GM18511 (cell line): ENCODE results near the gene TRABD2A.
A peak's percentile ranks its signal among the peaks of the same experiment; 100 is the strongest.
"Not testable (repeated sequence)": the region's sequence is repeated elsewhere in the genome, so short reads cannot be mapped to it uniquely, and the experiment has no call there.

Experiments used
- ATAC-seq: cut with Tn5 transposase; IDR thresholded peaks from one replicate; pipeline ENCODE4 v1.9.1; 2021; ENCODE audit warnings: mild to moderate bottlenecking, moderate library complexity; ENCODE audit not compliant: unreplicated experiment

The TRABD2A gene

DNA sequence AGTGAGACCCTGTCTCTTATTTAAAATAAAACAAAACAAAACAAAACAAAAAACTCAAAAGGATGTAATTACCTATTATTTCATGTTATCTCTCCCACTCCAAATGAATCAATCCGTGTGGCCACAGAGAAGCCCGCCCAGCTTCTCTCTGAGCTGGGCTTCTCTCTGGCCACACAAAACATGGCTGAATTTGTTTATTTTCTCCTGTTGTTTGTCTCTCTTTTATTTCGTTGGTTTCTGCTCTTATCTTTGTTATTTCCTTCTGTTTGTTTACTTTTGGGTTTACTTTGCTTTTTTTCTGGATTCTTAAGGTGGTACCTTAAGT lies 1.5 kb upstream of the TRABD2A start:
- ATAC-seq: no peak

DNA sequence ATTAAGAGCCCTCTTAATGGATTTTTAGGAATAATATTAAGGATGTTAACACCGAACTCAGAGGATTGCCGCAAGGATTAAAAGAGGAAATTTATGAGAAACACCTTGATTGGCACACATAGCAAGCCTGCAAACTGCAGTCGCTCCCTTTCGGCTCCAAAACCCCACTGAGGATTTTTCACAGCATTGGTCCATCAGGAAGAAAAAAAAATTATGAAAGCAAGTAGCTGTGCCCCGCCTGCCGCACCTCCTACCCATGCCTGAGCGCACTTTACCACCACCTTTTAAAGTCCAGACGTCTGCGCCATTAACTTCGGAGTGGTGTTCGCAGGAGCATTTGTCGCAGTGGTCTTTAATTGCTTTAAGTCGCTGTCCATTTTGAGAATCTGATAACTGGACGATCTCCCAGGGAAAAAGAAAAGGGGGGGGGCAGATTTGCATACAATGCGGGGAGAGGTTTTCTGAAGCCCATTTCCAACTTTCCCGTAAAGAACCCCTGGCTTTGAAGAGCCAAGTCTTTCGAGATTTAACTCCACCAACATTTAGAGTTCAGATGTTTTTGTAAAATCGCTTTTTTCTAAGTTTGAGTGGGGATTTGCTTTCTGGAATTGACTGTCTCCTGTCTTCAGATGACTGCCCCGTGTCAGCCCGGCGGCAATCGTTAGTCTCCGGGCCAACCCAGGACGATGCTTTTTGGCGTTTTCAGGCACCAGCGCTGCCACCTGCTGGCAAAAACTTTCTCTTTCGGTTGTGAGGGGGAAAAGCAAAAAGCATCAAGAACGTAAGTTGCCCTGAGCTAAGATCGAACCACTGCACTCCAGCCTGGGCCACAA lies 913 bp upstream of the TRABD2A start:
- ATAC-seq: peak; percentile 66

DNA sequence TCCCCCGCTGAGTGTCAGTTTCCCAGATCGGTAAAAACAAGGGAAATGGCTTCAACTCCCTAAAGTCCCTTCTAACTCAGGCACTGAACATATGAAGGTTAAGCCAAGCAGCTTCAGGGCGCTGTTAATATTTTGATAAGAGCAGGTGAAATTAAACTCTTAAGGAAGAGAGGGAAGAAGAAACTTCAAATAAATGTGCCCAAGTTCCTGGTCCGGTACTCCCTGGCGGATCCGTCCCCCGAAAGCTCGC lies 564 bp downstream of the TRABD2A start:
- ATAC-seq: no peak

DNA sequence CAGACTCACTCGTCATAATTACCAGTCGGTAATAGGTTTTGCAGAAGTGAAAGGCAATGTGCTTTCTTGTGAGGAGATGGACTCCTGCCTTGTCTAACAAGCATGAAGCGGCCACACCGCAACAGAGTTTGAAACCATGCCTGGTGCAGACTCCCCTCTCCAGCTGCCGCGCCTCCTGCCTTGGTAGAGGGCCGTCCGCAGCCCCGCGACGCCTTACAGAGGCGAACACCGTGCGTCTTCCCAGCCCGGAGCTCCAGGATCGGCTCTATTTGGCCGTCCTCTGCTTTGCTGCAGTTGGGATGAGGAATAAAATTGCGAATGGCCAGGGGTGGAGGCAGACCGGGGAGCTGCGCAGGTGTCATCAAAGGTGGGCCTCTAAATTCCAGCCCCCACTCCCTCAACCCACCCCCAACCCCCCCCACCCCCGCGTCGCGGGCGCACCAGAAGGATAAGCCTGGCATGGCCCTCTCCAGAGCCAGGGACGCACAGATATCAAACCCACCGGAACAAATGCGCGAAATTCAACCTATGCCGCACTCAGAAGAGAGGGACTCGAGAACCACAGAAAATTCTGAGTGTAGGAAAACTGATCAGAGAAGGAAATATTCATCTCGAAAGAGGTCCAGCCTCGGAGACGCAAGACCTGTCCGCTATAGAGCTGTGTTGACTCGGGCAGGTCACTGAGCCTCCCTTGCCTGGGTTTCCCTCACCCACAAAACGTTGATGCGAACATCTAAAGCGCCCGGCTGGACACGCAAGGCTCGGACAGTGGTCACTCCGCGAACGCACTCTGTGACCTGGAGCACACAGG lies 1.1 kb downstream of the TRABD2A start:
- ATAC-seq: peak; percentile 61

DNA sequence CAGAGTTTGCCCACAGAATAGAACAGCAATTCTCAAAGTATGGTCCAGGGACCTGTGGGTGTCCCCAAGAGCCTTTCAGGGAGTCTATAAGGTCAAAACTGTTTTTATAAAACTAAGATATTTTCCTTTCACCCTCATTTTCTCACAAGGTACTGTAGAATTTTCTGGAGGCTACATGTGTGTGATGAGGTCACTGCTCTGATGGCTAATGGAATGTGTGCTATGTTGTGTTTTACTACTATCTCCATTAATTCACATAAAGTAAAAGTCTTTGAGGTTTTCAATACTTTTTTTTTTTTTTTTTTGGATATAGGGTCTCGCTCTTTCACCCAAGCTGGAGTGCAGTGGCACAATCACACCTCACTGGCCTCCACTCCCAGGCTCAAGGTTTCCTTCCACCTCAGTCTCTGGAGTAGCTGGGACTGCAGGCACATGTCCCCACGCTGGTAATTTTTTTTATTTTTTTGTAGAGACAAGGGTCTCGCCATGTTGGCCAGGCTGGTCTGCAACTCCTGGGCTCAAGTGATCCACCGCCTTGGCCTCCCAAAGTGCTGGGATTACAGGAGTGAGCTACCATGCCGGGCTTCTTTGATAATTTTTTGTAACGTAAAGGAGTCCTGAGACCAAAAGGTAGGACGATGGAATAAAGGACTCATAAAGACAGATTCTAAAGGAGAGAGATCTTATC lies 1.8 kb downstream of the TRABD2A start:
- no peak for ATAC-seq

DNA sequence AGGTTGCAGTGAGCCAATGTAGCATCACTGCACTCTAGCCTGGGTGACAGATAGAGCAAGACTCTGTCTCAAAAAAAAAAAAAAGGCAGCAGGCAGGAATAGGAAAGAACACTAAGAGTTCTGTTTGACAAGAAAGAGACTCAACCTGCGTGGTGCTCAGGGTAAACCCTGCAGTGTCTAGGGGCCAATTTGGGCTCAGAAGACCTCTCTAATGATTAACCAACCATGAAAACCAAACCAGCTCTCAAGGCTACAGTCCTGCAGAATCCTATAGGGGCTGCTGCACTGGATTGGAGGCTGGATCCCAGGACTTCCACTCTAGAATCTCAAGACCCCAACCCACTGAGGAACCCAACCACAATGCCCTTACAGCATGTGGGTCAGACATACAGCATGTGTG lies 2.4 kb downstream of the TRABD2A start:
- peak; percentile 27 for ATAC-seq

DNA sequence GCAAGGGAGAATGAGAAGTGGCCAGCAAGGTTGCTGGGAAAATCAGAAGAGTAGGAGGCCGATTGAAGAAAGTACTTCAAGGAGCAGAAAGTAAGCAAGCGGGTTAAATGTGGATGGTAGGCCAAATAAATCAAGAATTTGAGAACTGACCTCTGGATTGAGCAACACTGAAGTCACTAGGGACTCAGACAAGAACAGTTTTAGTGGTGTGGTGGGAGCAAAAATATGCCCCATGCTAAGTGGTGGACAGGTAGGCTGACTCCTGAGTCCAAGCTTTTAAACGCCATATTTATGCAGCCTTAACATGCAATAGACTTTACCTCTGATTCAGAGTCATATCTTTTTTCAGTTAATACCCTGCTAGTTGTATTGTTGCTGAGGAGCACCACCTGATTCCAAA lies 4.5 kb downstream of the TRABD2A start:
- no peak for ATAC-seq

DNA sequence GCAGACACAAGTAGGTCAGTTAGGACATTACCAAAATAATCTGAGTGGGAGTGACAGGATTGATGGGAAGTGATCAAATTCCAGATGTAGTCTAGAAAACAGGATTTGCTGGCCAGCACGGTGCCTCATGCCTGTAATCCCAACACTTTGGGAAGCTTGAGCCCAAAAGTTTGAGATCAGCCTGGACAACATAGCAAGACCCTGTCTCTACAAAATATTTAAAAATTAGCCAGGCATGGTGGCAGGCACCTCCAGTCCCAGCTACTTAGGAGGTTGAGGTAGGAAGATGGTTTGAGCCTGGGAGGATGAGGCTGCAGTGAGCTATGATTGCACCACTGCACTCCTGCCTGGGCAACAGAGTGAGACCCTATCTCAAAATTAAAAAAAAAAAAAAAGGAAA lies 5.3 kb downstream of the TRABD2A start:
- not testable (repeated sequence) for ATAC-seq

DNA sequence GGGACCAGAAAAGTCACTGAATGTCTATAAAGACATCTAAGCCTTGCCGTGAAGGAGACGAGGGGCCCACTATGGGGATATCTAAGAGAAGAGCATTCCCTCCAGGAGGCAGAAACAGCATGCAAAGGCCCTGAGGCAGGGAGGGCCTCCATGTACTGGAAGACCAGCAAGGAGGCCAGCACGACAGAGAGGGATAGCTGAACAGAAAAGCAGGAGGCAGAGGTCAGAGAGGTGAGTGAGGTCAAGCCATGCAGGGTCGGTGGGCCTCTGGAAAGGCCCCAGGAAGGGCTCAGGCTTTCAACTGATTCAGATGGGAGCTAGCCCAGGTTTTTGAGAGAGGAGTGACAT lies 5.7 kb downstream of the TRABD2A start:
- no peak for ATAC-seq

DNA sequence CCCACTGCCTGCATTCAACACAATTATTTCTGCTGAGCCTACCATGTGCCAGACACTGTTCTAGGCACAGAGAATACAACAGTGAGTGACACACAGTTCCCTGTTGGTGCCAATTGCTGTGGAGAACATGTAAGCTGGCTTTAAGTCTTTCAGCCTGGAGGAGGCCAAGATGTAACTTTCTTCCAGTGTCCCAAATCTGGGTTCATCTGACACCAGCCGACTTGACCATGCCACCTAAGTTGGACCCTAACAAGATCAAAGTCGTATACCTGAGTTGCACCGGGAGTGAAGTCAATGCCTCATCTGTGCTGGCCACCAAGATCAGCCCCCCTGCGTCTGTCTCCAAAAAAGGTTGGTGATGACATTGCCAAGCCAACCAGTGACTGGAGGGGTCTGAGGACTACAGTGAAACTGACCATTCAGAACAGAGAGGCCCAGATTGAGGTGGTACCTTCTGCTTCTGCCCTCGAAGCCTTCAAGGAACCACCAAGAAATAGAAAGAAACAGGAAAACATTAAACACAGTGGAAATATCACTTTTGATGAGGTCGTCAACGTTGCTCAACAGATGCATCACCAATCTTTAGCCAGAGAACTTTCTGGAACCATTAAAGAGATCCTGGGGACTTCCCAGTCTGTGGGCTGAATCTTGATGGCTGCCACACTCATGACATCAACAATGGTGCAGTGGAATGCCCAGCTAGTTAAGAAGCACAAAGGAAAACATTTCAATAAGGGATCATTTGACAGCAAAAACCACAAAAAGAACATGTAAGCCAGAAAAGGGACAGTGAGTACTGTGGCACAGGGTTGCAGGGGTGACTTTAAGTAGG lies 6.3 kb downstream of the TRABD2A start:
- ATAC-seq: no peak

DNA sequence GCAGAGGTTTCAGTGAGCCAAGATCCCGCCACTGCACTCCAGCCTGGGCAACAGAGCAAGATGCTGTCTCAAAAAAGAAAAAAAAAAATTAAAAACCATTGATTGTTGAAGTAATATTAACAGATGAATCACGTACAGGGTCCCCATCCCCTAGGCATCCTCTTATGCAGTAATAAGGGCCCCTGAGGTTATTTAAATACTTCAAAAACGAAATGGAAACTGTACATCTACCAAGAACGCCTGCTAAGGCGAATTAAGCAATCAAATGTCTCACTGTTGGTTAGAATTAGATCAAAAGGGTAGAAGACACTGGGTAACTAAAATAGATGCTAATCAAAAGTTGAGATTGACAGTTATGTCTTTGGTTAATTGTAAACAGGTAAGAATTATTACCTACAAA lies 7.5 kb downstream of the TRABD2A start:
- ATAC-seq: no peak

DNA sequence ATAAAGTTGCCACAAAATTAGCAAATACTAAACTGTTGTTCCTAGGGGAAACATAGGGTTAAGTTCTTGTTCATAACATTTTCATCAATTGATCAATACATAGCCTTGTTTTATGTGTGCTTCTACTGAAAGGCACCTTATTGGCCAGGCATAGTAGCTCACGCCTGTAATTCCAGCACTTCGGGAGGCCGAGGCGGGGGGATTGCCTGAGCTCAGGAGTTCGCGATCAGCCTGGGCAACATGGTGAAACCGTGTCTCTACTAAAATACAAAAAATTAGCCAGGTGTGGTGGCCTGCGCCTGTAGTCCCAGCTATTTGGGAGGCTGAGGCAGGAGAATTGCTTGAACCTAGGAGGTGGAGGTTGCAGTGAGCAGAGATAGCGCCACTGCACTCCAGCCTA lies 8.2 kb downstream of the TRABD2A start:
- not testable (repeated sequence) for ATAC-seq

DNA sequence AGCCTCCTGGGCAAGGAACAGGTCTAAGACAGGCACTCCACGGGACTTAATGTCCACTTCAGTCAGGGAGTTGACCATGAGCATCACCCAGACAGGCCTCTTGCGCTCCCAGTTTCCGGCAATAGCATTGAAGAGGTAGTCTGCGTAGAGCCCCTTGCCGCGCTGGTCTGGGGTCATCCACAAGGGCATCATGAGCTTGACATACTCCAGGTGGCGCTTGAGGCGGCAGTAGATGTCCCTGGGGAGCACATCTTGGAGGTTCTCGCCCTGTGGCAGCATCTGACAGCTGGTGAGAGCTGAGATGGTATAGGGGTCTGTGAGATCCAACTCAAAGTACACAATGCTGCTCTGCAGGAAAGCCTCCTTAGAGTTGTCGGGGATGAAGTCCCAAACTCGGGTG lies 10.6 kb downstream of the TRABD2A start:
- ATAC-seq: peak; percentile 66

DNA sequence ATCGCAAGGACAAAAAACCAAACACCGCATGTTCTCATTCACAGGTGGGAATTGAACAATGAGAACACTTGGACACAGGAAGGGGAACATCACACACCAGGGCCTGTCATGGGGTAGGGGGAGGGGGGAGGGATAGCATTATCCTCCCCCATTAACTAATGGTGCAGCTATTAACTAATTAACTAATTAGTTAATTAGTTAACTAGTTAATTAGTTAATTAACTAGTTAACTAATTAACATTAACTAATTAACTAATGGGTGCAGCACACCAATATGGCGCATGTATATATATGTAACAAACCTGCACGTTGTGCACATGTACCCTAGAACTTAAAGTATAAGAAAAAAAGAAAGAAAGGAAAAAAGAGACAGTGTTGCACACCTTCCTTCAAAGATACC lies 12.6 kb downstream of the TRABD2A start:
- not testable (repeated sequence) for ATAC-seq

DNA sequence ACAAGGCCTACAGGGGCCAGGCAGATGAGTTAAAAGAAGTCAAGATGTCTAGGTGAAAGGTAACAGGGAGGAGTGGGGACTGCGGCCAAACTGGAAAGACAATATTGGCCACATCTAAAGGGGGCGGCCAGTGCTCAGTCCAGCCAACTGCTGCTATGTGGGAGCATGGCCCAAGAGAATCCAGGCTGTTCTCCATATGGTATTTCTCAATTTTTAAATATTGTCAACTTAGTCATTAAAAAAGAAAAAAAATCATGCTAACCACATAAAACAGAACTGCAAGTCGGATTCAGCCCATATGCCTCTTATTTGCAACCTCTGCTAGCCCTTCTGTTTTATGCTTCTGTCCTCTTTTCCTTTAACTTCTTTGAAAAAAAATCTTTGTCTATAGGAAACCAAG lies 14.8 kb downstream of the TRABD2A start:
- ATAC-seq: no peak

DNA sequence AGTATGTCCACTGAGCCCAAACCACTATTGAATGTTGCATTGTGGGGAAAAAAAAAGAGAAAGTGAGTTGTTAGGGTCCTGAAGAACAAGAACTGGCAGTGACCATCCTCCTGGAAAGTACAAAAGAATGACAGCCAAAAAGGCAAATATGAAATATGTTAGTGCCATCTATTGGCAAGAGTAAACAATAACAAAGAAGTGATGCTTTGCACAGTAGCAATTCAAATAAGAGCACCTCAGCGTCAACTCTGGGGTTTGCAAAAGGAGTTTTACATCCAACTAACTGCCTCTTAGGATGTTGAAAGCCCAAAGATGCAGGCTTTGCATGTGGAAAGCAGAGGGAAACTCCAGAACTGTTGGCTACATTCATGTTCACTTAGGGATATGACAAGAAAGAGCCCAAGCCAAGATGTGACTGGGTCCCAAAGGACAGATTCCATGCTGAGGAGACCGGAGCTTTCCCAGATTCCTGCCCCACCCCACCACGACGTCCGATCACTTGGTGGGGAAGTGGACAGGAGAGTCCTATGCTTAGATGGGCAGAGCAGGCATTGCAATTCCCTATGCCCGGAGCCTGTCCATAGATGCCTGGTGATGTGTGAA lies 15.6 kb downstream of the TRABD2A start:
- ATAC-seq: peak; percentile 70

DNA sequence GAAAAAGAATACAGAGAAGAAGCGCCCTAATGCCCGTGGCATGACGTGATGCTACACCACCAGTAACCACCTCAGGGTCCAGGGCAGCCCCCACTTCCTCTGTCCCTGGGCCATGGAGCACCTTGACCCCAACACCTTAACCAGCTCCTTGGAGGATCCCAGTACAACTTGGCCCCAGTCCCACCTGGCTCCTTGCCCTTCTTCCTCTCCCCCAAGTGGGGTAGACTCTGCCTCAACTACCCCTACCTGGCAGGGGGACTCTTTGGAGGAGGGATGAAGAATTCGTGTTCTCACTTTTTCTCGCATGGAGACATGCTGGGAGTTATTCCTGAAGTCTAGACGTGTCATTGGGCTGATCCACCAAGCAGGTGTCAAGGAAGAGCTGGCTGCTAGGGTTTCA lies 18.9 kb downstream of the TRABD2A start:
- ATAC-seq: no peak

DNA sequence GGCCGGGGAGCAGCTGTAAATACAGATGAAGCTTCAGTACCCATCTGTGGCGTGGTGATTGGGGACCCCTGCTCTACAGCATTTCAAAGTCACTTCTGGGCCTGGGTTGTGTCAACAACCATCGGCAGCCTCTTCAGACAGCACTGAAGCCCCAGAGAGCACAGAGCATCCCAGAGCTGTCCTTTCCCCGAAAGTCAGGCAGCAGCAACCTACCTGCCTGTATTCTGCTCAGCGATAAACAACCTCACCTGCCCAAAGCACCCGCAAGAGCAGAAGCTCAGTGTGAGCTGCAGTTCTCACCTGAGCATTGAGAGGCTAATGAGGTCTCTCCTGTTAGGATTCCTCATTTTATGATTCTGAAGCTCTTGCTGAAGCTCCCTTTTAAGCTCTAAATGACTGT lies 19.3 kb downstream of the TRABD2A start:
- no peak for ATAC-seq

DNA sequence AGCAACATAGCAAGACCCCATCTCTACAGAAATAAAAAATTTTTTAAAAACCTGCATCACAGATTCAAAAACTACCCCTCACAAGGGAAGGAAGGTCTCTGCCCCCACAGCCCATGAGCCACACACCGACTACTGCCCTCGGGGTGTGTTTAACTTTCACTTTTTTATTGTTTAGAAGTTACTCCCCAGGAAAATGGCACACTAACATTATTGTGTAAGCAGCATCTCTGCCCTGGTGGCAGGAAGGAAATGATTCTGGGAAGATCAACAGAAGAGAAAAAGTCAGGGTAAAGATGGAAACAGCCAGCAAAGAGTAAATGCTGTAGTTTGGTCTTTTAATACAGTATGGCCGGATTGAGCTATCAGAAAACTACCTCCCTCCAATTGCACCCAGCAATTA lies 21.9 kb downstream of the TRABD2A start:
- no peak for ATAC-seq

DNA sequence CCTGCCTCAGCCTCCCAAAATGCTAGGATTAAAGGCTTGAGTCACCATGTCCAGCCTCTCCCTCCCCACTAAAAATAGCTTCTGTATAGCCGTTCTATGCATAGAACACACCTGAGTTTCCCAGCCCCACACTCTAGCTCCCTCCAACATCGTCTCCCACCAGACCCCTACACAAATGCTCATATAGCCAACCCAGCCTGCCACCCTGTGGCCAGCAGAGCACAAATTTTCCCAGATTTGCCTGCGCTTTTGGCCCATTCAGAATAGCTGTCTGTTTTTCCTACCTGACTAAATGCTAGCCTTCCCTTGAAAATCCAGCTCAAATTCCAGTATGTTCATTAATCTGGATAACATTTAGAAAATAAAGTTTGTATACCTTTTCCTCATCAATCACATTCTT lies 22.8 kb downstream of the TRABD2A start:
- ATAC-seq: no peak

DNA sequence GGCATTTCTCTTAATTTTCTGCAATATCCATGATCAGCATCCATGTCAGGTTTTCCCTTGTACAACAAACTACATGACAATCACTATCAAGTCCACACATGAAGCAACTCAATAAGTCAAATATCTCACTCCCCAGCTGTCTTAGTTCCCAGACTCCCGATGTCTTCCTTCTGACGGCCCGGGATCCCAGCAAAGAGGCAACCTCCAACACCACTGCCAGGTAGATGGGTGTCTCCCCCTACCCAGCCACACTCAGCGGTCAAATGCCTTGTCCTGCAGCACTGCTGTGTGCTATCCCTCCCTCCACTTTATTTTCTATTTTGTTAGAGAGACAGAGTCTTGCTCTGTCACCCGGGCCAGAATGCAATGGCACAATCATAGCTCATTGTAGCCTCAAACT lies 23.3 kb downstream of the TRABD2A start:
- no peak for ATAC-seq
